Measurements from ENCODE around the gene SUSD4.
"Not testable (repeated sequence)": the region's sequence is repeated elsewhere in the genome, so short reads cannot be mapped to it uniquely, and the experiment has no call there.

SUSD4 gene

DNA sequence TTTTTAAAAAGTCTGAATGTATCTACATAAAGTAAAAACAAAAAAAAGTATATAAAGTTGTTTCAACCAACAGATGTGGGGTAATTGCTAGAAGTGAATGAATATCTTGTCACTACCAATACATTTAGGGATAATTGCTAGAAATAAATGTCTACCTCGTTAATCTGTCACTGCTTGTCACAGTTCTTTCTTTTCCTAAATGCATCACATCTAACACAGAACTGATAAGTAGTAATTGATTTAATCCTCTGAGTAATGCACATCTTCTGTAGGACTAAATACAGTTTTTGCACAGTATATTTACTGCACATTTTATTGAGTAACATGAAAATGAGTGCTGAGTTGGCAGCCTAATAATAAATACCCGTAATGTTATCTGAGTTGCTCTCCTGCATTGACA is 72.2 kb downstream of the SUSD4 start:
- DNase-seq (ENCODE audit: low spot score), result no peak

DNA sequence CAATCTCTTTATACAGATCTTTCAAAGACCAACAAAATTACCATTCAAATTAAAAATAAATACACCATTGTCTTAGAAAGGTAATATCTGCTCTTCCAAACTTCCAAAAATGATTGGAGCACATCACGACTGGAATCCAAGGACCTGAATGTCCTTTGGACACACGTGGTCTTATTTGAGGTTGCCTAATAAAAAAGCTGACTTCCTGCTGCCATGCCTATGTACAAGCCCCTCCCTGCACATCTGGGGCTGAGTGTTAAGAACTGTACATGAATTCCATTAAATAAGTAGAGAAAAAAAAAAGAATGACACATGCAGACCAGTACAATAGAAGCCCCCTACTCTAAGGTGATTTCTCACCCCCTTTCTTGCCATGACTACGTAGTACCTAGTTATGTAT is 73.6 kb downstream of the SUSD4 start:
- no peak for DNase-seq (ENCODE audit: low spot score)

DNA sequence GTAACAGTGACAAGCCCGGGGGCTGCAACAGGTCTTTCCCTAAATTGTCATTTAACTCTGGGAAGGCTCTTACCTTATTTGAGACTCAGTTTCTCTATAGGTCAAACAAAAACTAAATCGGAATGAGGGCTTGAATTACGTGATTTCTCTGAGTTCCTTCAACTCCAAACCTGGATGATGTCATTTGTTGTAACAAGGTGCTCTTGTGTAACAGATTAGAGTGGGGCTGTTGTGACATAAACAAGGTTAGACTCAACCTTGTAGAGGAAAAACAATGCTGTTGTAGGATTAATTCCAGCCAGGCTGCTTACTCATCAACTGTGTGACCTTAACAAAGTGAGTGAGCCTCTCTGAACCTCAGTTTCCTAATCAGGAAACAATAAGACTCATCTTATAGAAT is 74.4 kb downstream of the SUSD4 start:
- no peak for DNase-seq (ENCODE audit: low spot score)

DNA sequence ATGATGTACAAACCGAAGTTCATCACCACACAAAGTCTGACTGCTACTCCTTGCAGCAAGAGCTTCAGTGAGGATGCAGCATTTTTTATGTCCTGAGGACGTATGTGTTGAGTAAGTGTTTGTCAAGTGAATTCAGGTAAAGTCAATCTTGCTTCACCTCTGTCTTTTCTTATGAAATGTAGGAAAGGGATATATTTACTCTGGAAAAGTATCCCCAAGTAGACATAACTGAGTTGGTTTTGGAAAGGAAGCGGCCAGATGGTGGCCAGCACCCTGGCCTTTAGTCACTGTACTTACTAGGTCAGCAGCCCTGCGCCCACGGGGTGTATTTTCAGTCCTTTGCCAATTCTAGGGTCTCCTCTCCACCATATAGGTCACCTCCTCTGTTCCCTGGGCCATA is 75.2 kb downstream of the SUSD4 start:
- DNase-seq (ENCODE audit: low spot score), result no peak

DNA sequence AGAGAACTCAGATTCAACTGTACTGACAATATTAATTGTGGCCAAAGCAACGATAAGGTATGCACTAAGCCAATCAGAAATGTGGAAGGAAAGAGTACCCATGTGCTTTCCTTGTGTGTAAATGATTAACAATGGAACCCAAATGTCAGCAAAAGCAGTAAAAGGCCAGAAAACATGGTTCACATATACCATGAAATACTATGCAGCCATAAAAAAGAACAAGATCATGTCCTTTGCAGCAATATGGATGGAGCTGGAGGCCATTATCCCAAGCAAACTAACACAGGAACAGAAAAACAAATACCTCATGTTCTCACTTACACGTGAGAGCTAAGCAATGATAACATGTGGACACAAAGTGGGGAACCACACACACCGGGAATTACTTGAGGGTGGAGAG is 78.5 kb downstream of the SUSD4 start:
- DNase-seq (ENCODE audit: low spot score), result no peak

- DNase-seq (ENCODE audit: low spot score), result not testable (repeated sequence)
Measured at GRCh38 chr1:223283697-223284096, 80.3 kb downstream of the SUSD4 start.

GRCh38 chr1:223278311-223278710 is 85.7 kb downstream of the SUSD4 start:
- DNase-seq (ENCODE audit: low spot score), result not testable (repeated sequence)

DNA sequence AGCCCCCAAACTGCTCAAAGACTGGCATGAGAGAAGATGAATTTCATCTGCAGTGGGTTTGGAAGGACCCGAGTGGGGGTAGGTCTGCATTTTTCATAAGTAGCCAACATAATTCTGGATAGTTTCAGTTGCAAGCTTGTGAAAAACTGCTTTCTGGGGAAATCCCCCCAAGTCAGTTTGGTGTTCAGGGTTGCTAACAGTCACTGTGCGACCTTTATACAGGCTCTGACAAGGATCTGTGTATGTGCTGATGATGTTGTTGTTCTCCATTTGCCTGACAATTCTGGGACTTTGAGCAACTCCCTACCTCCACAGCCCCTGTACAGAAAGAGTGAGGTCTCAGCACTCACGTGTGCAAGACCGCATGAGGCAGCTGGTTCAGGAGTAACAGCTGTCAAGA is 87.9 kb downstream of the SUSD4 start:
- no peak for DNase-seq (ENCODE audit: low spot score)

DNA sequence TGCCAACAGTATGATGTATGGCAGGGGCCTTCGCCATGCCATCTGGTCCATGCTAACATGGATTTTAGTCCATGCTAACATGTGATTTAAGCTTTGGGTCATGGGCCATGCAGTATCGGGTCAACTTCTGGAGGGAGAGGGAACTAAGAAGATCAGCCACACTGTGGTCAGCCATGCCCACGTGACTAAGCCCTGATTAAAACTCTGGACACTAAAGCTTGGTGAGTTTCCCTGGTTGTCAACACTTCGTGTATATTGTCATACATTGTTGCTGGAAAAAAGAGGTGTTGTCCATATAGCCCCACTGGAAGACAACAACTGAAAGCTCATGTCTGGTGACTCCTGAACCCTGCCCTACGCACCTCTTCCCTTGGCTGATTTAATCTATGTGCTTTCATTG is 90.5 kb downstream of the SUSD4 start:
- DNase-seq (ENCODE audit: low spot score), result no peak

DNA sequence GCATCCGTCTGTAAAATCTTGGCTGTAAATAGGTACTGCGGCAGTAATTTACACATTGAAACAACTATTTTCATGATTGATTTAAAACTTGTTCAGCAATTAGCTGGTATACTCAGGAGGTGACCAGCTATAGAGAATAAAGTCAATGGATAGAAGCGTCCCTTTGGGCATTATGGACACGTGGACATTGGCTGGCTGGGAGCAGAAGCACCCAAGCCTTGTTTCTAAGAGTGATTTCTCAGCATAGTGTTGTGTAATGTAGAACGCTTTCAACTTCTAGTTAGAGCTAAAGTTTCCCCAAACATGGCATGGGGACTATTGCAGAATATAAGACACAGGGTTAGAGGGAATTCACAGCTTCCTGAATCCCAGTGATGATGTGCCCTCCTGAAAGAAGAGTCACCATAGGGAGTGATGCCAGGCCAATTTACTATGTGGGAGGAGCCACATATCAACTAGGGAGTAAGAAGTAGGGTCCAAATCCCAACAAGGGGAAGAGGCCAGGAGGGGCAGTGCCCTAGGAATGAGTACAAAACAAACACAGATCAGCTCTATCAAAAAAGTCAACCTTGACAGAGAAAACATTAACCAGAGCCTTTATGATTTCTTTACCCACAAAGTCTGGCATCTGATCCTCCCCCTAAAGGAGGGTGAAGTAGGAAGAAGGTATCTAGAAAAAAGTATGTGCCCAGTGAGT is 92.7 kb downstream of the SUSD4 start:
- DNase-seq (ENCODE audit: low spot score), result no peak

GRCh38 chr1:223270155-223270554 is 93.8 kb downstream of the SUSD4 start:
- no peak for DNase-seq (ENCODE audit: low spot score)

DNA sequence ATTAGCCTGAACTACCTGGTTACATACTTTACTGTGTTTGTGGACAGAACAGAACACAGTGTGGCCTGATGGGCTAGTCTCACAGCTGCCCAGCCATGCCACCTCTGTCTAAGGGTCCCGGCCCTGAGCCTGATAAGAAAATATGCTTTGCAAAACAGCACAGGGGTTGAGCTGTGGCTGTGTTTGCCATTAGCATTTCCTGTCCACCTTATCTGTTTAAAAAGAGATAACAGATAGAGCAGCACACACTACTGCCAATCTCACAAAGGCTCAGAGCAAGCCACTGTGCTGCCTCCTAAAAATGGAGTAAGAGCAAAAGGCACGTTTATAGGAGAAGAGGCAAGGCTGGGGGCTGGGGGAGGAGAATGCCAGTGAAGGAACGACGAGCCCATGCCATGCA is 95.0 kb downstream of the SUSD4 start:
- DNase-seq (ENCODE audit: low spot score), result no peak

DNA sequence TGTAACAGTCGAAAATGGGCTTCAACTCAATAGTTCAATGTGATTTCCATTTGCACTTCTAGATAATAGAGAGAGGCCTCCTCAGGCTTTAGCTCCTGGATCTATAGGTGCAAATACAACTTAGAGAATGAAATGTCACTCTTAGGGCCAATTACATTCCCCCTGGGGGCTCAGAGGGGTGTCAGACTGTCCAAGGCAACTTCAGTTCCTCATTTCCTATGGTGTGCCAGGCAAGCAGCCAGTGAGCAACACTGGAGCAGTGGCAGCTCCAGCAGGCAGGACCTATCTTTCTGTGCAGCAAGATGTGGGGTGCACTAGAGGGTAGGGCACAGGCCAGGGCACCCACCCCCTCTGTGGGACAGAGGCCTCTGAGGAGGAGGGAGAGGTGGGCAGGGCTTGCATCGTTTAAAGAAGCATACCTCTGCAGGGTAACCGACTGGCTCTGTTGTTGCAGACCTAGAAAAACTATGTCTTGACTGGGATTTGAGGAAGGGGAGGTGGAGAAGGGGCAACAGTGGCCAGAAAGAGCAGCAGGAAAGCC is 97.3 kb downstream of the SUSD4 start:
- DNase-seq (ENCODE audit: low spot score), result no peak

DNA sequence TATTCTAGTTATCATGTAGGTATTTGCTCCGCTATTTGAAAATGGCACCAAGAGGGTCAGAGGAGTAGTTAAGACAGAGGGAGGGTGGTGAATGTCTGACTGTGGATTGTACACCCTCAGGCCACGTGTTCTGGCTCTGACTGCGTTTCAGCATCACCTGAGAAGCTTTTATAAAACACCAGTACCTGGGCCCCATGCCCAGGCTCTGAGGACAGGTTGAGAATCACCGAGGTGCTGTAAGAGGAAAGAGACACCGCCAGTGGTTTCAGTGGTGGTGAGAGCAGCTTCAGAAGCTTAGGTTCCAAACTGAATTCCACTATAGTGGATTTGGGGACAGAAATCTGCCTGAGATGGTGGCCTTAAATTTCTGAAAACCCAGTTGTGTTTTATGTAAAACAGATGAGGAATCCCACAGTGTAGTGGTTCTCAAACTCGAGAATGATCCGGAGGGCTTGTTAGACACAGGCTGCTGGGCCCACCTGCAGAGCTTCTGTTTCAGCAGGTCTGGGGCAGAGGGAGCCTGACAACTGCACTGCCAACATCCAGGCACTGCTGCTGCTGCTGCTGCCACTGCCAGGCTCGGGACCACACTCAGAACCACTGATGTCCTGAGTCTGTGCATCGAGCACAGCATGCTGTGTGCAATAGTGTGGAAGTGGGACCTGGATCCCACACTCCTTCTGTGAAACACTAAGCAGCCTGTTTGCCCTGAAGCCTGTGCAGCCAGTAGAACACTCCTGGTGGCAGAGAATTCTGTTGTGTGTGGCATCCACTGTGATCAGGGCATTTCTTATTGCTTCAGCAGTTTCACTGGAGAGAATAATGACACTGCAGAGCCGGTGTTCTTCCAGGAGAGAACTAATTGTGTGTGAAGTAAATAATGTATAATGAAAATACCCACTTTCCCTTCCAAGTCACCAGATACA is 98.7 kb downstream of the SUSD4 start:
- DNase-seq (ENCODE audit: low spot score), result no peak

DNA sequence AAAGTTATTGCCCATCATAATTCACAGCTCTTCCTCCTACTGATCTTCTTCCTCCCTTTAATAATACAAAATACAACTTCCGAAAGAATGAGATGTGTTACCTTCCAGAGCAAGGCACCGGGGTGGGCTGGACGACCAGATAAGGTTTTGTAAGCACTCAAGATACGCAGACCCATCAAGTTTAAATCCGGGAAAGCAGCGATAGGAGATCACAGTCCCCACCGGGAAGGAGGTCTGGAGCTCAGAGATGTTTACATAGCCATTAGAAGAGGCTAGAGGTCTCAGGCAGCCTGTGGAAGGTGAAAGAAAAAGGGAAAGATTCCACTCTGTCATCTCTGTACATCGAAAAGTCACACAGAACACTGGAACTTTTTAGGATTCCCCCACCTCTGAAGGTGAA is 99.4 kb downstream of the SUSD4 start:
- DNase-seq (ENCODE audit: low spot score), result no peak

- no peak for DNase-seq (ENCODE audit: low spot score)
Measured at GRCh38 chr1:223261914-223262313, 102.1 kb downstream of the SUSD4 start.

DNA sequence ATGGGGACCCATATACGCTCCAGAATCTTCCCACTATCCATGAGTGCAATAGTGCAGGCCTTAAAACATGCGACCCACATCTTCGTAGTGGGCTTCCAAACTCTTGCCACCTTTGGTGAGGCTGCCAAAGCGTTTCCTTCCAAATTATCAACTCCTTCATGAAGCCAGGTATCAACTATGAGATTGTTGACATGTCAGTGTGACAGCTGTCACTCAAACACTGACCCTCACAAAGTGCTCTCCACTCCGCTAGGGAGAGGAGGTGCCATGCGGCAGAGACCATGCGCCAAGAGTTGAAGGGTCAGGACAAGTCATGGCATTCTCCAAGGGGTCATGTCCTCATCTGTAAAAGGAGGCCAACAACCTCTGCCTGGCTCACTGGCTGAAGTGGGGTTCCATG is 103.3 kb downstream of the SUSD4 start:
- no peak for DNase-seq (ENCODE audit: low spot score)

DNA sequence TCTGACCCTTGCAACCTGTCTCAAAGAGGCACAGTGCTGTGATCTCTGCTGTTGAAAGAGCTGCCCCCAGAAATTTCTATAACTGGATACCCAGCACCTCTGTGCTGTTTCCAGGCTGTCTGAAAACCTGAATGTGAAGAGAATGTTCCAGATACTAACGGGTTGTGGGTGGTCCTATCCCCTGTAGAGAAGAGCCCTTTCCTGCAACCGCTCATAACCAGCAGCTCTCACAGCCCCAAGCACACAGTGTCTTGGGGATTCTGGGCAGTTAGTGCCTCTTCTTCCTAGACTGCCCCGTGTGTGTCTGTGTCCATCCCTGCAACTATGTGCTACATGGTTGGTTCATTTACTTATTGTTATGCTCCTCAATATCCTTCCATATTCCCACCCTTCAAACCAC is 104.5 kb downstream of the SUSD4 start:
- DNase-seq (ENCODE audit: low spot score), result no peak

- DNase-seq (ENCODE audit: low spot score), result no peak
Measured at GRCh38 chr1:223258751-223259198, 105.2 kb downstream of the SUSD4 start.

- no peak for DNase-seq (ENCODE audit: low spot score)
Measured at GRCh38 chr1:223257856-223258550, 106.0 kb downstream of the SUSD4 start.

- no peak for DNase-seq (ENCODE audit: low spot score)
Measured at GRCh38 chr1:223256034-223256433, 107.9 kb downstream of the SUSD4 start.

GRCh38 chr1:223253916-223254315 is 110.1 kb downstream of the SUSD4 start:
- no peak for DNase-seq (ENCODE audit: low spot score)

All from globus pallidus (tissue), 1 donor.